Effector memory CD4-positive, alpha-beta T cell (primary cell): ENCODE data around the gene PAFAH1B2.
"Not testable (repeated sequence)": the region's sequence is repeated elsewhere in the genome, so short reads cannot be mapped to it uniquely, and the experiment has no call there.

ENCODE experiments used
- DNase-seq, 3 donors: peaks; one replicate each; pipeline ENCODE4 v3.0.0-alpha.2; 2020
- H3K27ac ChIP-seq: 2 replicates; pipeline ENCODE4 v1.7.0; 2013; ENCODE audit warnings: mild to moderate bottlenecking, low read length, moderate library complexity; ENCODE audit not compliant: insufficient read depth, poor library complexity, severe bottlenecking
- H3K27me3 ChIP-seq: replicated peaks from 2 replicates; pipeline ENCODE4 v1.7.0; 2013; ENCODE audit warnings: mild to moderate bottlenecking, low read length; ENCODE audit not compliant: insufficient read depth, control insufficient read depth, poor library complexity, severe bottlenecking
- H3K36me3 ChIP-seq: 2 replicates; pipeline ENCODE4 v1.7.0; 2013; ENCODE audit warnings: mild to moderate bottlenecking, low read length, moderate library complexity; ENCODE audit not compliant: control insufficient read depth, insufficient read depth
- H3K4me1 ChIP-seq: 2 replicates; pipeline ENCODE4 v1.7.0; 2013; ENCODE audit warnings: low read length, mild to moderate bottlenecking; ENCODE audit not compliant: control insufficient read depth, insufficient read depth, poor library complexity, severe bottlenecking
- H3K4me3 ChIP-seq: 2 replicates; pipeline ENCODE4 v1.7.0; 2013; ENCODE audit warnings: low read length, low read depth, mild to moderate bottlenecking; ENCODE audit not compliant: insufficient read depth, poor library complexity, severe bottlenecking
- H3K9me3 ChIP-seq: 2 replicates; pipeline ENCODE4 v1.7.0; 2013; ENCODE audit warnings: mild to moderate bottlenecking, low read length, moderate library complexity; ENCODE audit not compliant: control insufficient read depth

The PAFAH1B2 gene

DNA sequence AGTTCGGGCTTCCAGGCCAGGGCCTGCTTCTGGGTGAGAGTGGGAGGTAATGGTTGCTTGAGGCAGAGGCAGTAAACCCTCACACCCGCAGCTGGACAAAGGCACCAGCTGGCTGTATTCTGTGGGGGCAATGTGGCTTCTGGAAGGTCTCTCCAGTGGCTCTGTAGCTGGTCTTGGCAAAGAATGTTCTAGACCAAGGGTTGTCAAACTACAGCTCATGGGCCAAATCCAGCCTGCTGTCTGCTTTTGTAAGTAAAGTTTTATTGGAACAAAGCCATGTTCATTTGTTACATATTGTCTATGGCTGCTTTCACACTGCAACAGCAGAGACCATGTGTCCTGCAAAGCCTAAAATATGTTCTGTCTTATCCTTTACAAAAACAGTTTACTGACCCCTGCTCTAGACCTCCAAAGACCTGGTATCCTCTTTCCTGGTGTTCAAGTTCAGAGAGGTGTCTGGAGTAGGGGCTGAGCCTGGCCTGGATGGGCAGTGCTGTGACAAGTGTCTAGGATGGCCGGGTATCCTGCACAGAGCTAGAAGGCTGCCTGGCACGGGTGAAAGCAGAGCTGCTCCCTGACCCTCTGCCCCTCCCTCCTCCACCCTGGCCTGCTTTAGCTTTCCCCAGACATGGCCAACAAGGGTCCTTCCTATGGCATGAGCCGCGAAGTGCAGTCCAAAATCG, 58.4 kb downstream of the PAFAH1B2 start:
- Histone ChIP-seq H3K4me1 (no peaks in the 10 kb centered on the region), H3K36me3 (peaks cover 30% of the 10 kb centered on the region), H3K27me3 (no peaks in the 10 kb centered on the region), H3K9me3 (no peaks in the 10 kb centered on the region), H3K4me3 (no peak overlapping the region), H3K27ac (no peak overlapping the region)
- DNase-seq = no peak

GRCh38 chr11:117203069-117203407, 59.0 kb downstream of the PAFAH1B2 start:
- Histone ChIP-seq H3K4me1 (no peaks in the 10 kb centered on the region), H3K27me3 (no peaks in the 10 kb centered on the region), H3K9me3 (no peaks in the 10 kb centered on the region), H3K27ac (no peak overlapping the region), H3K36me3 (peaks cover 30% of the 10 kb centered on the region), H3K4me3 (no peak overlapping the region)
- DNase-seq = no peak

- no peak overlapping the region for H3K4me3 ChIP-seq
- no peak for DNase-seq
- no peaks in the 10 kb centered on the region for H3K27me3 ChIP-seq
- no peaks in the 10 kb centered on the region for H3K4me1 ChIP-seq
- H3K36me3 ChIP-seq = peaks cover 30% of the 10 kb centered on the region
- H3K27ac ChIP-seq = no peak overlapping the region
- no peaks in the 10 kb centered on the region for H3K9me3 ChIP-seq
Observed at GRCh38 chr11:117204283-117205080, 60.4 kb downstream of the PAFAH1B2 start.

DNA sequence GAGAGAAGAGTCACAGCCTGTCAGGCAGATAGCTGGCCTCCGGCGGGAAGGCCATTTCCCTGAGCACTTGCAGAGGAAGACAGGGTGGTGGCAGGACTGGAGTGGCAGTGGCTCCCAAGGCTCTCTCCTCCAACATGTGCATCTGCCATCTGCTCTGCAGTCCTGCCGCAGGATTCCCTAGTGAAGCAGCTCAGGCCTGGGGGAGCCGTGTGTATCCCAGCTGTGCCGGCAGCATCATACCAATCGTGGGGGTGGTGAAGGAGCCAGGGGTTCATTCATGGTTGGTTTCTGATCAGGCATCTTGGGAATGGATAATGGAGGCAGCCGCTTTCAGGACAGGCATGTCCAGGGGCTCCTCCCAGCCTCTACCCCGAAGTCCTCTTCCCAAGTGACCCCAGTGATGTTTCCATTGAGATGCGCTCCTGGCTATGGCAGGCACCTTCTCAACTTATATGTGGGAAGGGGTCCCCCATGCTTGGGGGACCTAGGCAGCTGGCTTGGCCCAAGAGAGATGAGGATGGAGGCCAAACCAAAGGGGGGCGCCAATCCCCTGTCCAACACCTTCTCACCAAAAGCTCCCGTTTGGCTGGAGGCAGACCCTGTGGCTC, 61.2 kb downstream of the PAFAH1B2 start:
- Histone ChIP-seq H3K4me1 (no peaks in the 10 kb centered on the region), H3K27ac (no peak overlapping the region), H3K27me3 (no peaks in the 10 kb centered on the region), H3K36me3 (peaks cover 30% of the 10 kb centered on the region), H3K4me3 (no peak overlapping the region), H3K9me3 (no peaks in the 10 kb centered on the region)
- no peak for DNase-seq

- H3K9me3 ChIP-seq, DNase-seq, H3K4me1 ChIP-seq, H3K27ac ChIP-seq, H3K4me3 ChIP-seq, H3K27me3 ChIP-seq: not testable (repeated sequence)
- H3K36me3 ChIP-seq = peaks cover 30% of the 10 kb centered on the region
Observed at GRCh38 chr11:117206111-117206510, 62.0 kb downstream of the PAFAH1B2 start.

GRCh38 chr11:117206859-117207258, 62.8 kb downstream of the PAFAH1B2 start:
- H3K27ac ChIP-seq, H3K4me1 ChIP-seq, H3K4me3 ChIP-seq, DNase-seq, H3K27me3 ChIP-seq, H3K9me3 ChIP-seq: not testable (repeated sequence)
- peaks cover 30% of the 10 kb centered on the region for H3K36me3 ChIP-seq

GRCh38 chr11:117207481-117207880, 63.4 kb downstream of the PAFAH1B2 start:
- H3K27ac ChIP-seq, H3K4me1 ChIP-seq, DNase-seq, H3K4me3 ChIP-seq, H3K9me3 ChIP-seq, H3K27me3 ChIP-seq: not testable (repeated sequence)
- peaks cover 30% of the 10 kb centered on the region for H3K36me3 ChIP-seq

GRCh38 chr11:117208710-117209109, 64.6 kb downstream of the PAFAH1B2 start:
- not testable (repeated sequence) for H3K9me3 ChIP-seq, DNase-seq, H3K27ac ChIP-seq, H3K4me1 ChIP-seq, H3K27me3 ChIP-seq, H3K4me3 ChIP-seq
- H3K36me3 ChIP-seq = peaks cover 32% of the 10 kb centered on the region

DNA sequence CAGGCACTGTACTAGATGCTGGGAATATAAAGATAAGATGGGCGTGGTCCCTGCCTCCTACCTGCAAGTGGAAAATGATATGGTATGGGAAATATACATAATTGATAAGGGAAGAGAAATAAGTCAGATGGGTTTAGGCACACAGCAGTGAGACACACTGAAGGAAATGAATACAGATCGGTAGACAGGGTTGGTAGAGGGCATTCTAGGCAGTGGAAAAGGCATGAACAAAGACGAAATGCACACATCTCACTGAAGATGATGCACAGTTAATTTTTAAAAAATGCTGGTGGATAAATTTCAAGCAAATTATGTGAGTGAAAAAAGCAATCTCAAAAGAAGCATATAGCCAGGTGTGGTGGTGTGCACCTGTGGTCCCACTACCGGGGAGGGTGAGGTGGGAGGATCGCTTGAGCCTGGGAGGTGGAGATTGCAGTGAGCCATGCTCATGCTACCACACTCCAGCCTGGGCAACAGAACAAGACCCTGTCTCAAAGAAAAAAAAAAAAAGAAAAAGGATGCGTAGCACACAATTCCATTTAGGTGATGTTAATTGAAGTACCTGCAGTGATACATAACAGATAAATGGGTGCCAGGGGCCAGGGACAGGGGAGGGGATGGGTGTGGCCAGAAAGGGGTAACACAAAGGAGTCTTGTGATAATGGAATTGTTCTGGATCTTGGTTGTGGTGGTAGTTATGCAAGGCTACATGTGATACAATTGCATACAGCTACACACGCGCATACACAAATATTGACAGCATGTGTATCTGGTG, 65.5 kb downstream of the PAFAH1B2 start:
- H3K36me3 ChIP-seq = peaks cover 30% of the 10 kb centered on the region
- H3K9me3 ChIP-seq, DNase-seq: not testable (repeated sequence)

More for the DNA sequence above, 65.5 kb downstream of the PAFAH1B2 start:
- not testable (repeated sequence) for H3K27ac ChIP-seq, H3K4me3 ChIP-seq, H3K27me3 ChIP-seq, H3K4me1 ChIP-seq
